ENCODE measurements around the gene UTP25.
A peak's percentile ranks its signal among the peaks of the same experiment; 100 is the strongest.

Gene UTP25

GRCh38 chr1:209827384-209828262 is at the start of gene UTP25:
UTP25 (plus strand) TSS chr1:209827972; CDS start chr1:209828064, 92 bp downstream.
- Histone ChIP-seq H3K9me3 (ENCODE audit: insufficient read depth, low read depth, low read length) (no peaks in the 10 kb centered on the region), H3K79me2 (ENCODE audit: insufficient read depth, low read length) (peaks cover 25% of the 10 kb centered on the region), H3F3A (ENCODE audit: low read depth) (no peaks in the 10 kb centered on the region), H3K4me1 (ENCODE audit: insufficient read depth, low read length, poor library complexity, severe bottlenecking) (peaks cover 17% of the 10 kb centered on the region), H3K9ac (ENCODE audit: low read depth, low read length, poor library complexity, severe bottlenecking) (peak within 1 kb of the TSS; percentile 80), H2AFZ (ENCODE audit: low read length) (peak within 1 kb of the TSS; percentile 98), H3K27me3 (ENCODE audit: insufficient read depth, low read length, poor library complexity, severe bottlenecking) (no peaks in the 10 kb centered on the region), H3K4me3 (ENCODE audit: low read length, poor library complexity, severe bottlenecking) (peak within 1 kb of the TSS; percentile 97), H3K36me3 (ENCODE audit: insufficient read depth, low read length) (peaks cover 10% of the 10 kb centered on the region; the same call in 1 of the 2 replicates), H3K9me2 (replicated peaks; ENCODE audit: low read depth, low read length) (no peaks in the 10 kb centered on the region), H3K4me2 (ENCODE audit: low read depth, low read length, poor library complexity, severe bottlenecking) (peak within 1 kb of the TSS; percentile 73), H4K20me1 (ENCODE audit: insufficient read depth, low read length, poor library complexity, severe bottlenecking) (peaks cover 11% of the 10 kb centered on the region)
- peak; percentile 63 for TF ChIP-seq CTCF (conservative IDR thresholded peaks at IDR 0.05; ENCODE audit: low read length)
- no peak for TF ChIP-seq EZH2phosphoT487 (IDR thresholded peaks at IDR 0.05; ENCODE audit: borderline replicate concordance)

GRCh38 chr1:209778102-209778501 is 49.7 kb upstream of the UTP25 start:
- no peaks in the 10 kb centered on the region for H4K20me1 ChIP-seq (ENCODE audit: insufficient read depth, low read length, poor library complexity, severe bottlenecking)
- H3K36me3 ChIP-seq (ENCODE audit: insufficient read depth, low read length) = peaks cover 64% of the 10 kb centered on the region
- H3K79me2 ChIP-seq (ENCODE audit: insufficient read depth, low read length) = peaks cover 4% of the 10 kb centered on the region; the same call in 1 of the 2 replicates
- TF ChIP-seq EZH2phosphoT487 (IDR thresholded peaks at IDR 0.05; ENCODE audit: borderline replicate concordance) (no peak), CTCF (conservative IDR thresholded peaks at IDR 0.05; ENCODE audit: low read length) (no peak)
- no peaks in the 10 kb centered on the region for H3K27me3 ChIP-seq (ENCODE audit: insufficient read depth, low read length, poor library complexity, severe bottlenecking)
- H2AFZ ChIP-seq (ENCODE audit: low read length) = no peak overlapping the region
- H3K9ac ChIP-seq (ENCODE audit: low read depth, low read length, poor library complexity, severe bottlenecking) = no peak overlapping the region
- H3K9me2 ChIP-seq (replicated peaks; ENCODE audit: low read depth, low read length) = no peaks in the 10 kb centered on the region
- H3F3A ChIP-seq (ENCODE audit: low read depth) = no peaks in the 10 kb centered on the region
- no peaks in the 10 kb centered on the region for H3K9me3 ChIP-seq (ENCODE audit: insufficient read depth, low read depth, low read length)
- H3K4me2 ChIP-seq (ENCODE audit: low read depth, low read length, poor library complexity, severe bottlenecking) = no peak overlapping the region
- H3K4me3 ChIP-seq (ENCODE audit: low read length, poor library complexity, severe bottlenecking) = no peak overlapping the region
- H3K4me1 ChIP-seq (ENCODE audit: insufficient read depth, low read length, poor library complexity, severe bottlenecking) = peaks cover 3% of the 10 kb centered on the region

GRCh38 chr1:209780268-209780667 is 47.5 kb upstream of the UTP25 start:
- TF ChIP-seq CTCF (conservative IDR thresholded peaks at IDR 0.05; ENCODE audit: low read length) (no peak), EZH2phosphoT487 (IDR thresholded peaks at IDR 0.05; ENCODE audit: borderline replicate concordance) (no peak)
- Histone ChIP-seq H3K4me2 (ENCODE audit: low read depth, low read length, poor library complexity, severe bottlenecking) (no peak overlapping the region), H3K9ac (ENCODE audit: low read depth, low read length, poor library complexity, severe bottlenecking) (no peak overlapping the region), H3F3A (ENCODE audit: low read depth) (no peaks in the 10 kb centered on the region), H2AFZ (ENCODE audit: low read length) (no peak overlapping the region), H3K9me2 (replicated peaks; ENCODE audit: low read depth, low read length) (no peaks in the 10 kb centered on the region; the same call in 1 of the 2 replicates), H3K9me3 (ENCODE audit: insufficient read depth, low read depth, low read length) (no peaks in the 10 kb centered on the region), H3K36me3 (ENCODE audit: insufficient read depth, low read length) (peaks cover 48% of the 10 kb centered on the region), H3K4me1 (ENCODE audit: insufficient read depth, low read length, poor library complexity, severe bottlenecking) (peaks cover 15% of the 10 kb centered on the region), H3K27me3 (ENCODE audit: insufficient read depth, low read length, poor library complexity, severe bottlenecking) (peaks cover 4% of the 10 kb centered on the region), H3K79me2 (ENCODE audit: insufficient read depth, low read length) (peaks cover 15% of the 10 kb centered on the region; the same call in 1 of the 2 replicates), H3K4me3 (ENCODE audit: low read length, poor library complexity, severe bottlenecking) (no peak overlapping the region), H4K20me1 (ENCODE audit: insufficient read depth, low read length, poor library complexity, severe bottlenecking) (no peaks in the 10 kb centered on the region)
